ENCODE results near the gene ARHGAP28.
"Not testable (repeated sequence)": the region's sequence is repeated elsewhere in the genome, so short reads cannot be mapped to it uniquely, and the experiment has no call there.

Gene ARHGAP28

DNA sequence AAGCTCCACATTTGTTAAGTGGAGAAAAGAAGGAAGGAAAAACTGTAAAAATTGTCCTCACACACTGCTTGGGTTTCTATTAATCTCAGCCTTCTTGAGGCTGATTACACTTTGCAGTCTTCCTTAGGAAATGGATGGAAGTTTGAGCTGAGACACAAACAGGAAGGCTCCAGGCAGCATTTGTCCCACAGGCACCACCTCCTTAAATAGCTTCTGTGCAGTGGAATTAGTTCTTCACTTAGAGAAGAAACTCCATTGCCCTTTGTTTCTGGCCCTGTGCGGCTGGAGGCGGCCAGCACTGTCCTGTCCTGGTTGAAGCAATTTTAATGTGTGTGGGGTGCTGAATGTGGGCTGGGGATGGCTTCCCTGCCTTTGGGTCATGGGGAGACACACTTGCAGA lies 44.3 kb downstream of the ARHGAP28 start:
- in situ Hi-C loops (cut with HindIII; ENCODE audit: low sequenced_read_pairs): no loop called here

DNA sequence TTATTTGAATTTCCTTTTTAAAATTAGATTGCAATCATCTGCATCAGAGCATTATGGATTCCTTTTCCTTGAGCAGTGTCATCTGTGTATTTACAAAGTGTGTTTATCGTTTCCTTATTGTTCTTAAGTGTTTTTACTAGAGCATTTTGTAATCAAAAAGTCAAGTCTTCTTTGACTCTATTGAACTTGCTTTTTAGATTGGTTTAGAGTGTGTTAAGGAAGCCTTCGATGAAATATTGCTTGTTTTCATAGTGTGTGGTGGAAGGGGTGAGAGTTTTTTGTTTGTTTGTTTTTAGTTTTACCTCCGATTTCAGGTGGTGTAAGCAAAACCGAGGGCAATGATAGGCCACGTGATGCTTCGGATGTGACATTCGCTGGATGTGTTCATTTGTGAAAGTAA lies 45.7 kb downstream of the ARHGAP28 start:
- in situ Hi-C loops (cut with HindIII; ENCODE audit: low sequenced_read_pairs): no loop called here

DNA sequence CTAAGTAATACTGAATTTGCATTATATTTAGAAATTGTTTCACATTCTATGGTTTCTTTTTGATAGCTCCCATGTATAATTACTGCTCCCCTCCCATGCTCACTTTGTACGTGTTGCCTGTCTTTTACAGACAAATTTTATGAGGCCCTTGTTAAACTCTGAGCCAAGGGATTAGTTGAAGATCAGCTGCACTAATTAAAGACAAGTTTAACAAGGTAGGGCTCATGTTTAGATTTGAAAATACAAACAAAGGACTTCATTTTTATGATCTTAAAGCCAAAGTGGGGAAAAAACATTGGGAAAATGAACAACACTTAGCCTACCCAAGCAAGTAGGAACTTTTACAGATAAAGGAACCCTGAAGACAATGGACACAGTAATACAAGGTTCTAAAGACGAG lies 46.2 kb downstream of the ARHGAP28 start:
- in situ Hi-C loops (cut with HindIII; ENCODE audit: low sequenced_read_pairs): no loop called here

DNA sequence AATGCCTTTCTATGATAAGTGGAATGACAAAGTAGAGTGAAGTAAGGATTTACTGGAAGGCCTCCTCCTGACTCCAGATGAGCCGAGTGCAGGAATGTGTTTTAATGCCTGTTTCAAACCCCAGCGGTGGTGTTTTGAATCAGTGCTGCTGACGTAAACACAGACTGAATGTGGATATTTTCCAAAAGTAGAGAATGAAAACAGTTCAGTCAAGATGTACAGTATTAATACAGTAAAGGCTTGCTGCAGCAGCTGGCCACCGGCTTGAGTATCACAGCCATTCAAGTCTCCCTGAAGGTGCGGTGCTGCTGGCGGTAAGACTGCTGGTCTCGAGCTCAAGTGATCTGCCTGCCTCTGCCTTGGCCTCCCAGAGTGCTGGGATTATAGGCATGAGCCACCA lies 46.7 kb downstream of the ARHGAP28 start:
- in situ Hi-C loops (cut with HindIII; ENCODE audit: low sequenced_read_pairs): no loop called here

DNA sequence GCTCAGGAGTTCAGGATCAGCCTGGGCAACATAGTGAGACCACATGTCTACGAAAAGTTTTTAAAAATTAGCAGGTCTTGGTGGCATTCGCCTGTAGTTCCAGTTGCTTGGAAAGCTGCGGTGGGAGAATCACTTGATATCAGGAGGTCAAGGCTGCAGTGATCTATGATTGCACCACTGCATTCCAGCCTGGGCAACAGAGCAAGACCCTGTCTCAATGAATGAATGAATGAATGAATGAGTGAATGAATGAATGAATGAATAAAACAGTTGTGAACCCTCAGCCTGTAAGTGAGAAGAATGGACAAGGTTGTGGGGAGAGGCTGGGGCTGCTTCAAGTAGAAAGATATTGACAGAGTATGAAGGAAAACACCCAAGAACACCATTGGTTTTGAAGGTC lies 48.0 kb downstream of the ARHGAP28 start:
- in situ Hi-C loops (cut with HindIII; ENCODE audit: low sequenced_read_pairs): no loop called here

DNA sequence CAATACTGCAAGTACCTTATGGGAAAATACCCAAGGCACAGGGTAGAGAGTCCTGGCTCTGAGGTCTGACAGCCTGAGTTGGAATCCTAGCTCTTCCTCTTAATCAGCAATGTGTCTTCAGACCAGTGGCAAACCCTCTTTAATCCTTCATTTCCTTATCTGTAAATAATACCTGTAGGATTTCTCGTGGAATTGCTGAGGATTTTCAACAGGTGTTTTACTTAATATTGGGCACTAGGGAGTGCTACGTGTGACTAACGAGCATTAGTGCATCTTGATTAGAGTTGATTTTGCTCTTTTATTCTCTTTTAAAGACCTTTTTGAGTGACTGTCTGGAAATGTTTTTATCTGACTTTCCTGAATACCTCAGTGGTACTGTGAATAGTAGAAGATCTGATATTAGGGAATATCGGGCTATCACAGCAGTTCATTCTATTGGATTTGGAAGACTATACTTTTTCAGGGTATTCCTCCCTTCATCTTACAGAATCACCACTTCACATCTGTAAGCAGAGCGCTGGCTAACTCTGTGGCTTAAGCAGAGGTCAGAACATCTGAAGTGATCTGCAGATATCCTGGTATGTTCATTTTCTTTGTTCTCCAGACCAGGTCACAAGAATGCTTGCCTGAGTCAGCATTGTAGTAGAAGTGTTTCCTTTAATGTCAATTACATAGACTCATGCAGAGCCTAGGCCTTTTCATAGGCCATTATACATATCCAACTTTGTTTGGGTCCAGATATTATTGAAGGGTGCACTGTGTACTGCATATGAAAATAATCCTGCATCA lies 49.1 kb downstream of the ARHGAP28 start:
- in situ Hi-C loops (cut with HindIII; ENCODE audit: low sequenced_read_pairs): no loop called here

DNA sequence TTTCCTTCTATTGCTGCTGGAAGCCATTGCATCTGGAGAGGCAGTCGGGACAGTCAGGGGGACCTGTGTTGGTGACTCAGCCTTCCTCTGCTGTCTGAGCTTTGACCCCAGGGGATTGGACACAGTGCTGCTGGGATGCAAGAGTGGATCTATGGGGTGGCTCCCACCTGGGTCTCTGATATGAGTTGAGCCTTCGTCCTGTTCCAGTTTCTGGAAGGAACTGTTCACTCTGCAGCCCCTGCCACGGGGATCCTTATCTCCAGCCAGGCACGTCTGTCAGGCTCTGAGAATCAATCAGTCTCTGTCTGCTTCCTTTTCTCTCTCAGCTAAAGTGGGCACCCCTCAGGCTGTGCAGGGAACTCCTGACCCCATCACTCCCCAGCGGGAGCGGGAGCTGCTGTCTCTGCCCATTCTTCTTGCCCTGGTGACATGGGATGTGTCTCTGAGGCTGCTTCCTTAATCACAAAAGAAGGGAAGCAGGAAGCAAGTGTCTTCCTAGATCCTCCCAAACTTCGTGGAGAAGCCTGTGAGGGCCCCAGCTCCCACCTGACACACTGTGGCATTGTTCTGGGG lies 51.7 kb downstream of the ARHGAP28 start:
- in situ Hi-C loops (cut with HindIII; ENCODE audit: low sequenced_read_pairs): no loop called here

DNA sequence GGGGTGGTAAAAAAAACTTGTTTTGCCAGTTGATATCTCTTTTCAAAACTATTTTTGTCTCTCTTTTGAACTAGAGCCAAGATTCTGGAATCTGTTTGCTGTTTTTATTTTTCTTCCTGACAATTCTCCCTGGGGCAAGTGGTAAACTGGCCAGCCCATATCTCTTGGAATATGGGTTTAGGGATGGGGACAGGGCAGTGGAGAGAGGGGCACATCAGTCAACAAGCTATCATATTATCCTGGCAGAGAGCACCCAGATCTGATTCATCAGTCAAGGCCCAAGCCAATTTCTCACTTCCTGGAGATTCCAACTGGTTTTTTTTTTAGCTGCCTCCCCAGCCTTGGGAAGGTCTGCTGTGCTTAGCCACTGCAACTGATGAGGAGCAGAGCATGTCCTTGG lies 52.3 kb downstream of the ARHGAP28 start:
- in situ Hi-C loops (cut with HindIII; ENCODE audit: low sequenced_read_pairs): no loop called here

DNA sequence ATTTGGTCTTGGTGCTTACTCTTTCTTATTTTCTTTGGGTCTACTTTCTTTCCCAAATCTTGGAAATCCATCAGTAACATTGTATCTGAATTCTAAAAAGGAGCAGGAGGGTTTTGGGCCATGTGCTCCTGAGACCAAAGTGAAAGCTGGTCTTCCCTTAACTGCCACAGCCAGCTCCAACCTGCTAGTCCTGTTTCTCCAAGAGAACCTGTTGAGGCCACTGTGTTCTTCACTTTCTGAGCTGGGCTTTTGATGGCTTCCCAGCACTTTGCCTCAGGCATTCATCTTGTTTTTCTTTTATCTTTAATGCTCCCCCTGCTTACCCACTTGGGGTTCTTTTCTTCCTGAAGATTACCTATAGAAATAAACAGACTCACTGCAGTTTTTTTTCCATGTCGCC lies 53.3 kb downstream of the ARHGAP28 start:
- in situ Hi-C loops (cut with HindIII; ENCODE audit: low sequenced_read_pairs): no loop called here

DNA sequence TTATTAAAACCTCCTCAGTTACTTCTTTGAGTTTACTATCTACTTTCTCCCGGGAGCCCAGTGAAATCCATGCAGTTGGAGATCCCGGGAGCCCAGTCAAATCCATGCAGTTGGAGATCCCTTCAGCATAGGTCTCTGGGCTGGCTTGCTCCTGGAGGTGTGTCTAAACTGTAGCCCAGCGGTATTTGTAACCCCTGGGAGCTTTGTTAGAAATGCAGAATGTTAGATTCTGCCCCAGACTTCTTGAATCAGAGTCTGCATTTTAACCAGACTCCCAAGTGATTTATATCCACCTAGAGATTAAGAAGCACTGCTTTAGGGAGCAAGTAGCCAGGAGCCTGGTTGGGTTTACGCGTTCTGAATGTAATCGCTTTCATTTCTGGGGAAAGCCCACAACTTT lies 54.5 kb downstream of the ARHGAP28 start:
- in situ Hi-C loops (cut with HindIII; ENCODE audit: low sequenced_read_pairs): no loop called here

DNA sequence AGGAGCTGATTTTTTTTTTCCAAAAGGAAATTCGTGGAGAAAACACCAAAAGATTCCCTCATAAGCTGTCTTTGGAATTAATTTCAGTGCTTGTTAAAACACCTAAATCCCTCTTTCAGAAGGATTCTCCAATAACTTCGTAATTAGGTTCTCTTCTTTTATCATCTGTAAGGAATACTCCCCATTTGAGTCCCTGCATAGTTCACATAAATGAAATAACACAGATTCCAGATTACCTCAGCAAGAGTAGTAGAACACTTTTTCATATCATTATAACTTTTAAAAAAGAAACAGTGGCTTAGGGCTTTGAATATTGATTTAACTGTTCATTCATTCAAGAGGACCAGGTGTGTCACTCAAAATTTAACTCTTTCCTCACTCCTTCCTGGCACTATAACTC lies 55.5 kb downstream of the ARHGAP28 start:
- in situ Hi-C loops (cut with HindIII; ENCODE audit: low sequenced_read_pairs): no loop called here

DNA sequence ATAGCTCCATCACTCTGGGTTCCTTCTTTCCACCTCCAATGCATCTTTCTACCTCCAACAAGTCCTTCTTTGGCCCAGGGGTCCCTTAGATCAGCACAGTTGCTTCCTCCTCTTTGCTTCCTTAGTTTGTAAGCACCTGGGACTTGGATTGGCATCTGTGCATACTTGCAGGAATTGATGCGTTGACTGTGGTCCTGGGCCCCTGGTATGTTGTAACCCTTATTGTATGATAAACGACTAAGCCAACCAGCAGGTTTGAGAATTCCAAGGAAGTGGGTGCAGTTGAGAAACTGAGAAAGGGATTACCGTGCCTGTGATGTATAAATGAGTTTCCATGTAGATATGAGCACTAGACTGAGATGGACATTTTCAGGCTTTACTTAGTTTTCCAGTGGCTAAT lies 55.9 kb downstream of the ARHGAP28 start:
- in situ Hi-C loops (cut with HindIII; ENCODE audit: low sequenced_read_pairs): no loop called here

DNA sequence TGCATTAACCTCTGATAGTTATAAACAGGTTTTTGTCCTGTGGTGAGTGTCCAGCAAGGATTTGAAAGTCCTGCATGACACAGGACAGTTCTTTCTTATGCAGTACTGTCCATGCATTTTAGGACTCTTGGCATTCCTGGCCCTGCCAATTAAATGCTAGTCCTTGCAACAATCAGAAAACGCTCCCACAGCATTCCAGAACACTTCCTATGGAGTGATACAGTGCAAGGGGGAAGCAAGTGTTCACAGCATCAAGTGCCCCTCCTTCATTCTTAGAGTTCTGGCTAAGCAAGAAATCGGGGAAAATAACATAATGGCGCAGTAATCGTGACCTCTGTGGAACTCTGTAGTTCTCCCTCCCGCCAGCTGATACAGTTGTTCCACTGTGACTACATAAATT lies 62.9 kb downstream of the ARHGAP28 start:
- in situ Hi-C loops (cut with HindIII; ENCODE audit: low sequenced_read_pairs): no loop called here

DNA sequence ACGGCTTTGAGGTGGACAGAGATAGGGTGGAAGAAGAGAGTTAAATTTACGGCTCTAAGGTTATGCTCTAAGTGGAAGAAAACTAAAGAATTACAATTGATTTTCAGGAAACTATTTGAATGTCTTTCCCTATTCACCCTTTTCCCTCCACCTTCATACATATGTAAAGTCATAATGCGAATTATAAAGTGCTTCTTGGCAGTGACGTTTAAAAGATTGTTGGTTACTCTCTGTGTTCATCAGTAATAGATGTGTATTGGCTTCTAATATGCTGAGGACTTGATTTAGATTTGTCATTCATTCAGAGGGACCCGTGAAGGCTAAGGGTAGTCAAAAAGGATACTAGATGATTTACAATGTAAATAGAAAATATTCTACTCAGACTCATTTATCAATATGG lies 63.9 kb downstream of the ARHGAP28 start:
- in situ Hi-C loops (cut with HindIII; ENCODE audit: low sequenced_read_pairs): no loop called here

DNA sequence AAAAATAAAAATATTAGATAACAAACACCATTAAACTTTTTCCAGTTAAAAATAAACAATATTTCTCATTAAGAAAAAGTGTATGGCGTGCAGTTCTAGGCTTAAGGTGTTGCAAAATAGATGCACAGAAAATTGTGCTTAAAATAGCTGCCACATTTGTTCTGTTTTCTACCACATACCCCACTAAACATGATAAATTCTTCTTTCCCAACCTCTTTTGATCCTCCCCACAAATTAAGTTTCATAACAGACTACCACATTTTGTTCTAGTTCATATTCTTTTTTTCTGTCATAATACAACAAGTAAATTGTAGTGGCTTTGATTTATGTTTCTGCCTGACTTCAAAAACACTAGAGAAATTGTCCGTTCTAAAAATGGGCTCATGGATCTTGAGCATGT lies 64.5 kb downstream of the ARHGAP28 start:
- in situ Hi-C loops (cut with HindIII; ENCODE audit: low sequenced_read_pairs): no loop called here

DNA sequence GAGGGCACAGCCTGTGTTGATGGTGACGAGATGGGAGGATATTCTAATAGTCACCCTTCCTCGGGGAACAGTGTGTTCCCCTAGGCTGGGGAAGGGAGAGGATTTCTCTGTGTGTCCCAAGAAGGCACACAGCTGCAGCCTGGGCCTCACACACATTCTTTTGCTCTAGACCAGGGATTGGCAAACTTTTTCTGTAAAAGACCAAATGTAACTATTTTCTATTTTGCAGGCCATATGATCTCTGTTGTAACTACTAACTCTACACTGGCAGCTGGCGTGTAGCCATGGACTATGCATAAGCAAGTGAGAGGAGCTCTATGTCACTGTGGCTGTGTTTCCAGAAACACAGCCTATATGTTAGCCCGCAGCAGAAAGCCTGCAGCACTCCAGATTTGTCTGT lies 65.8 kb downstream of the ARHGAP28 start:
- in situ Hi-C loops (cut with HindIII; ENCODE audit: low sequenced_read_pairs): no loop called here

DNA sequence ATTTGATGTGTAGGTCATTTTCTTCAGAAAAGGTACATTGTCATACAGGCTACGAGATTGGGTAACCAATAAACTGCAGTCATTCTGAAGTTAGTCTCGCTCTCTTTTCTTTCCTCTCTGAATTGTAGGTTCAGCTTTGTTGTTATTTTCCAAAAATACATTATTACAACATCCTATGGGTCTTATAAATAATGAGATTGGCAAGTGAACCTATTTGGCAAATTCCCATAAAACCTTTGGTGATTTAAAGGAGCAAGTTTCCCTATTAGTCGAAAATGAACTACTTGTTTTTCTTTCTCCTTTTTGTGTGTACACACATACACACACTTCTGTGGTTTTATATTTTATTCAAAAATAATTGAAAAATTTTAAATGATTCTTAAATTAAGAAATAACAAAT lies 67.0 kb downstream of the ARHGAP28 start:
- in situ Hi-C loops (cut with HindIII; ENCODE audit: low sequenced_read_pairs): no loop called here

DNA sequence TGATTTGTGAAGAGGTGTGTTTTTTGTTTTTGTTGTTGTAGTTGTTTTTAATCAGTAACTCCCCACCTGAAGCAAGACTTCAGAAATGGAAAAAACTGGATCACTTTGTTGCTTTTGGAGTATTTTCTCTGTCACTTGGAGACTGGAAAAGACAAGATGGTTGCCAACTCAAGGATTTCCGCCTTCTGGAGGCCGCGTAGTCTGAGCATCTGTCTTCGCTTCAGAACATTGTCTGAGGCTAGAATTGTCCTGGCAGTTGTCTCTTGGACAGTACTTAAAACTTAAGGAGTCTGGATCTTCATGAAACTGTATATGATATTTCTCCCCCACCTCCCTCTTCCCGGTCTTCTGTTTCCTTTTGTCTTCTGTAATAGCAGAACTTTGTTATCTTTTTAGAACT lies 67.7 kb downstream of the ARHGAP28 start:
- in situ Hi-C loops (cut with HindIII; ENCODE audit: low sequenced_read_pairs): no loop called here

DNA sequence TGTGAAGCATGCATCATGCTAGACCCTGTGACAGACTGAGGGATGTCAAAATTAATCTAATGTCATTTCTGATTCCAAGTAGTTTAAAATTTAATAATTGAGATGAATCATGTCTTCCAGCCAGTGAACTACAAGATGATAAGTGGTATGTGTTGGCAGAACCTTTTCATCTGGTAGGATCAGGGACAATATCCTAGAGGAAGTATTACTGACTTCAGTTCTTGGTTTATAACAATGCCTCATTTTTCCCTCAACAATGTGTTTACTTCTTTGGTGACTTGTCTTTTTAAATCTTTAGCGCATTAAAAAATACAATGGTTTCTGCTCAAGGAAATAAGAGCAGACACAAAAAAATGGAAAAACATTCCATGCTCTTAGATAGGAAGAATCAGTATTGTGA lies 69.4 kb downstream of the ARHGAP28 start:
- in situ Hi-C loops (cut with HindIII; ENCODE audit: low sequenced_read_pairs): no loop called here

DNA sequence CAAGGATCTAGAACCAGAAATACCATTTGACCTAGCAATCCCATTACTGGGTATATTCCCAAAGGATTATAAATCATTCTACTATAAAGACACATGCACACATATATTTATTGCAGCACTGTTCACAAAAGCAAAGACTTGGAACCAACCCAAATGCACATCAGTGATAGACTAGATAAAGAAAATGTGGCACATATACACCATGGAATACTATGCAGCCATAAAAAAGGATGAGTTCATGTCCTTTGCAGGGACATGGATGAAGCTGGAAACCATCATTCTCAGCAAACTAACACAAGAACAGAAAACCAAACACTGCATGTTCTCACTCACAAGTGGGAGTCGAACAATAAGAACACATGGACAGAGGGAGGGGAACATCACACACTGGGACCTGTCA lies 70.8 kb downstream of the ARHGAP28 start:
- in situ Hi-C loops (cut with HindIII; ENCODE audit: low sequenced_read_pairs): not testable (repeated sequence)

DNA sequence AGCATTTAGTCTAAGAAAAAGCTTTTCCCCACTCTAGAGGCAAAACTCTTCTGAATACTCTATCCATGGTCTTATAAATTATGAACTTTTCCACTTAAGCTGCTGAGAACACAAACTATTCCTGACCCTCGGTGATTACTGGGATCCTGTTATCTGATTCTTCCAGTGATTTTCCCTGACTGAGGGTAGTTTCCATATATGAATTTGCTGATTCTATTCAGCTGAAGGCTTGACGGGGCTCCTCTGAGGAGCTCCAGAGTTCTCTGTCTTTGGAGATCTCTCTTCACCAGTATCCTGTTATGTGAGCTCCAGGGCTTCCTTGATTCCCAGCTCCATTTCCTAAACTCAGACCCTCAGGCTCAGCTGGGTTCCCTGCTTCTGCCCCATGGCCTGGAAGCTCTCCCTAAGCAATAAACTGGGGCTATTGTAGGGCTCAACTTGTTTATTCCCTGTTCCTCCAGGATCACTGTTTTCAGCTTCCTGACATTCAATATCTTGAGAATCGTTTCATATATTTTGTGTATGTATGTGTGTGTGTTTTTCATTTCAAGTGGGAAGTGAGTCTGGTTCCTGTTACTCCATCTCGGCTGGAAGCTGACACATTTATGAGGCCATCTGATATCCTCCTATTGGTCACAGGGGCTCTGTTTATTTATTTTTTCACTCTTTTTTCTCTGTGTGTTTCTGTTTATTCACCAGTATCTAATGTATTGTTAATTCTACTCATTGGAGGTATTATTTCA lies 78.2 kb downstream of the ARHGAP28 start:
- in situ Hi-C loops (cut with HindIII; ENCODE audit: low sequenced_read_pairs): no loop called here

DNA sequence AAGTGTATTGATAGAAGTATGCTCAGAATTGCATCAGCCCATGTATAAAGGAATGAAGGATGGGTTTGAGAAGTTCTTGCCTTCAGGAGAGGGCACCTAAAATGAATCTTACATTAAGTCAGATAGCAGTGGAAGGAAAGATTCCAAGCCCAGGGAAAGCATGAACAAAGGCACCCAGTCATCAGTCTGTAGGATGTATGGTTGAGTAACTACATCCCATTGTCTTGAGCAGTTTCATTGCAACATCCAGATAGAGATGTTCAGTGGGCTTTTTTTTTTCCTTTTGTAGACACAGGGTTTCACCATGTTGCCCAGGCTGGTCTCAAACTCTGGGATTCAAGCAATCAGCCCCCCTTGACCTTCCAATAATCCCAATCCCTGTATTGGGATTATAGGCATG lies 80.7 kb downstream of the ARHGAP28 start:
- in situ Hi-C loops (cut with HindIII; ENCODE audit: low sequenced_read_pairs): no loop called here

Data from DLD1 (cell line).